ENCODE data around the gene HECA.
A peak's percentile ranks its signal among the peaks of the same experiment; 100 is the strongest.
"Not testable (repeated sequence)": the region's sequence is repeated elsewhere in the genome, so short reads cannot be mapped to it uniquely, and the experiment has no call there.

Gene HECA

GRCh38 chr6:139205843-139206242 lies 71.0 kb downstream of the HECA start:
- no peak overlapping the region for H3K4me2 ChIP-seq (ENCODE audit: insufficient read depth, low read length, poor library complexity, severe bottlenecking)
- no peaks in the 10 kb centered on the region for H3K79me1 ChIP-seq (ENCODE audit: low read depth, low read length)
- H4K8ac ChIP-seq (ENCODE audit: low read depth, low read length) = no peak overlapping the region
- no peak overlapping the region for H2AFZ ChIP-seq (ENCODE audit: low read length)
- H2BK12ac ChIP-seq (ENCODE audit: low read length) = no peak overlapping the region
- H2BK120ac ChIP-seq (ENCODE audit: low read depth, low read length) = no peak overlapping the region
- H3K18ac ChIP-seq (ENCODE audit: low read length) = no peak overlapping the region
- no peak overlapping the region for H2BK5ac ChIP-seq (ENCODE audit: low read length)
- H3K14ac ChIP-seq (ENCODE audit: low read length) = no peak overlapping the region
- H3K9ac ChIP-seq (ENCODE audit: low read depth, low read length, poor library complexity) = no peak overlapping the region
- WGBS, 2 donors (ENCODE audit: extremely low coverage in 2 of 2, insufficient read length in 2 of 2, insufficient replicate concordance in 1 of 2) = no CpG with 5 or more reads among the region's 3 CpGs
- H3K27me3 ChIP-seq (ENCODE audit: control insufficient read depth in 3 of 3, insufficient read depth in 3 of 3, low read depth in 1 of 3, low read length in 3 of 3) = no peaks in the 10 kb centered on the region
- H2AK5ac ChIP-seq (ENCODE audit: low read depth, low read length) = no peak overlapping the region
- H4K91ac ChIP-seq (ENCODE audit: low read depth, low read length, poor library complexity) = no peak overlapping the region
- no peak overlapping the region for H3K4ac ChIP-seq (ENCODE audit: low read length)
- H3K4me3 ChIP-seq (ENCODE audit: low read length in 2 of 2) = no peak overlapping the region
- H3K9me3 ChIP-seq (replicated peaks in 1 of 2; ENCODE audit: control insufficient read depth in 2 of 2, insufficient read depth in 1 of 2, low read depth in 1 of 2, low read length in 2 of 2) = peaks cover 3% of the 10 kb centered on the region in 2 donors
- no peak for DNase-seq (ENCODE audit: low spot score)
- no peak overlapping the region for H3K27ac ChIP-seq (replicated peaks; ENCODE audit: low read length)
- no peak overlapping the region for H3K23ac ChIP-seq (ENCODE audit: low read depth, low read length, poor library complexity)
- H2BK15ac ChIP-seq (ENCODE audit: low read length) = no peak overlapping the region
- peaks cover 0 to 2% of the 10 kb centered on the region in 2 donors for H3K36me3 ChIP-seq (replicated peaks in 1 of 2; ENCODE audit: control insufficient read depth in 2 of 2, insufficient read depth in 2 of 2, low read length in 2 of 2)
- H3K4me1 ChIP-seq (ENCODE audit: control insufficient read depth in 2 of 2, insufficient read depth in 1 of 2, low read depth in 1 of 2, low read length in 2 of 2) = no peaks in the 10 kb centered on the region

DNA sequence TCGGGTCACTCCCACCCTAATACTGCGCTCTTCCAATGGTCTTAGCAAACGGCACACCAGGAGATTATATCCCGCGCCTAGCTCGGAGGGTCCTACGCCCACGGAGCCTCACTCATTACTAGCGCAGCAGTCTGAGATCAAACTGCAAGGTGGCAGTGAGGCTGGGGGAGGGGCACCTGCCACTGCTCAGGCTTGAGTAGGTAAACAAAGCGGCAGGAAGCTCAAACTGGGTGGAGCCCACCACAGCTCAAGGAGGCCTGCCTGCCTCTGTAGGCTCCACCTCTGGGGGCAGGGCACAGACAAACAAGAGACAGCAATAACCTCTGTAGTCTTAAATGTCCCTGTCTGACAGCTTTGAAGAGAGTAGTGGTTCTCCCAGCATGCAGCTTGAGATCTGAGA lies 75.9 kb downstream of the HECA start:
- DNase-seq (ENCODE audit: low spot score); H3K27me3 ChIP-seq (ENCODE audit: control insufficient read depth in 3 of 3, insufficient read depth in 3 of 3, low read depth in 1 of 3, low read length in 3 of 3): not testable (repeated sequence)
- WGBS, 2 donors (ENCODE audit: extremely low coverage in 2 of 2, insufficient read length in 2 of 2, insufficient replicate concordance in 1 of 2) = no CpG with 5 or more reads among the region's 10 CpGs

DNA sequence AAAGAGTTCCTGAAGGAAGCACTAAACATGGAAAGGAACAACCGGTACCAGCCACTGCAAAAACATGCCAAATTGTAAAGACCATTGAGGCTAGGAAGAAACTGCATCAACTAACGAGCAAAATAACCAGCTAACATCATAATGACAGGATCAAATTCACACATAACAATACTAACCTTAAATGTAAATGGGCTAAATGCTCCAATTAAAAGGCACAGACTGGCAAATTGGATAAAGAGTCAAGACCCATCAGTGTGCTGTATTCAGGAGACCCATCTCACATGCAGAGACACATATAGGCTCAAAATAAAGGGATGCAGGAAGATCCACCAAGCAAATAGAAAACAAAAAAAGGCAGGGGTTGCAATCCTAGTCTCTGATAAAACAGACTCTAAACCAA lies 77.6 kb downstream of the HECA start:
- H3K4me2 ChIP-seq (ENCODE audit: insufficient read depth, low read length, poor library complexity, severe bottlenecking); H3K36me3 ChIP-seq (replicated peaks in 1 of 2; ENCODE audit: control insufficient read depth in 2 of 2, insufficient read depth in 2 of 2, low read length in 2 of 2); H3K23ac ChIP-seq (ENCODE audit: low read depth, low read length, poor library complexity); H3K9me3 ChIP-seq (replicated peaks in 1 of 2; ENCODE audit: control insufficient read depth in 2 of 2, insufficient read depth in 1 of 2, low read depth in 1 of 2, low read length in 2 of 2); H3K27me3 ChIP-seq (ENCODE audit: control insufficient read depth in 3 of 3, insufficient read depth in 3 of 3, low read depth in 1 of 3, low read length in 3 of 3); H3K79me1 ChIP-seq (ENCODE audit: low read depth, low read length); H2AK5ac ChIP-seq (ENCODE audit: low read depth, low read length); H3K14ac ChIP-seq (ENCODE audit: low read length); H3K4me3 ChIP-seq (ENCODE audit: low read length in 2 of 2); H2BK15ac ChIP-seq (ENCODE audit: low read length); H2BK120ac ChIP-seq (ENCODE audit: low read depth, low read length); H2BK5ac ChIP-seq (ENCODE audit: low read length); H3K4ac ChIP-seq (ENCODE audit: low read length); H2AFZ ChIP-seq (ENCODE audit: low read length); H3K4me1 ChIP-seq (ENCODE audit: control insufficient read depth in 2 of 2, insufficient read depth in 1 of 2, low read depth in 1 of 2, low read length in 2 of 2); H4K8ac ChIP-seq (ENCODE audit: low read depth, low read length); H2BK12ac ChIP-seq (ENCODE audit: low read length); H3K27ac ChIP-seq (replicated peaks; ENCODE audit: low read length); H3K18ac ChIP-seq (ENCODE audit: low read length); H3K9ac ChIP-seq (ENCODE audit: low read depth, low read length, poor library complexity); H4K91ac ChIP-seq (ENCODE audit: low read depth, low read length, poor library complexity); DNase-seq (ENCODE audit: low spot score): not testable (repeated sequence)
- no CpG with 5 or more reads among the region's 2 CpGs for WGBS, 2 donors (ENCODE audit: extremely low coverage in 2 of 2, insufficient read length in 2 of 2, insufficient replicate concordance in 1 of 2)

More for the DNA sequence above, 75.9 kb downstream of the HECA start:
- H2BK120ac ChIP-seq (ENCODE audit: low read depth, low read length); H2AFZ ChIP-seq (ENCODE audit: low read length); H2BK15ac ChIP-seq (ENCODE audit: low read length); H4K8ac ChIP-seq (ENCODE audit: low read depth, low read length); H2BK12ac ChIP-seq (ENCODE audit: low read length); H3K9me3 ChIP-seq (replicated peaks in 1 of 2; ENCODE audit: control insufficient read depth in 2 of 2, insufficient read depth in 1 of 2, low read depth in 1 of 2, low read length in 2 of 2); H3K4me2 ChIP-seq (ENCODE audit: insufficient read depth, low read length, poor library complexity, severe bottlenecking); H2AK5ac ChIP-seq (ENCODE audit: low read depth, low read length); H3K4ac ChIP-seq (ENCODE audit: low read length); H3K14ac ChIP-seq (ENCODE audit: low read length); H3K18ac ChIP-seq (ENCODE audit: low read length); H4K91ac ChIP-seq (ENCODE audit: low read depth, low read length, poor library complexity); H3K4me3 ChIP-seq (ENCODE audit: low read length in 2 of 2); H2BK5ac ChIP-seq (ENCODE audit: low read length); H3K27ac ChIP-seq (replicated peaks; ENCODE audit: low read length); H3K36me3 ChIP-seq (replicated peaks in 1 of 2; ENCODE audit: control insufficient read depth in 2 of 2, insufficient read depth in 2 of 2, low read length in 2 of 2); H3K23ac ChIP-seq (ENCODE audit: low read depth, low read length, poor library complexity); H3K4me1 ChIP-seq (ENCODE audit: control insufficient read depth in 2 of 2, insufficient read depth in 1 of 2, low read depth in 1 of 2, low read length in 2 of 2); H3K79me1 ChIP-seq (ENCODE audit: low read depth, low read length); H3K9ac ChIP-seq (ENCODE audit: low read depth, low read length, poor library complexity): not testable (repeated sequence)

DNA sequence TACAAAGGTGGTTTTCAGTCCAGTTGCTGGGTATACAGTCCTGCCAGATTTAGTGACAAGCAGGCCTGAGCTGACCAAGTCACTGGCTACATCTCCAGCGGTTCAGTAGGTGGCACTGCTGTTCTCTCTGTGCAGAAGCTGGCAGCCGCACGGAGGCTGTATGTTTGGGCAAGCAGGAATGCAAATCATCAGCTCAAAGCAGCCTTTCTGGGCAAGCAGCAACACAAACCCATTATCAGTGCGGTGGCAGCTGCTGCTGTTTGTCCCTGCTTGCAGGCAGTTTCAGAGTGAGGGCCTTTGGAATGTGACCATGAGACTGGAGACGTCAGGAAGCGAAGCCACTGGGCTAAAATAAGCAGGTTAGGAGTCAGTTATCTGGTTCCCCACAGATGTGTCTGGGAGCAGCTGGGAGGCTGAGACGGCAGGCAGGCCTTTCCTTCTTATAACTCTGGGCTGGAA lies 84.4 kb downstream of the HECA start:
- H2AFZ ChIP-seq (ENCODE audit: low read length) = peak overlapping the region; percentile 91
- H3K36me3 ChIP-seq (replicated peaks in 1 of 2; ENCODE audit: control insufficient read depth in 2 of 2, insufficient read depth in 2 of 2, low read length in 2 of 2) = no peaks in the 10 kb centered on the region
- H3K27me3 ChIP-seq (ENCODE audit: control insufficient read depth in 3 of 3, insufficient read depth in 3 of 3, low read depth in 1 of 3, low read length in 3 of 3) = no peaks in the 10 kb centered on the region
- no peak overlapping the region for H2BK5ac ChIP-seq (ENCODE audit: low read length)
- H4K8ac ChIP-seq (ENCODE audit: low read depth, low read length) = no peak overlapping the region
- H3K4ac ChIP-seq (ENCODE audit: low read length) = no peak overlapping the region
- no peak overlapping the region for H2AK5ac ChIP-seq (ENCODE audit: low read depth, low read length)
- H3K14ac ChIP-seq (ENCODE audit: low read length) = no peak overlapping the region
- H3K9ac ChIP-seq (ENCODE audit: low read depth, low read length, poor library complexity) = no peak overlapping the region
- no peak overlapping the region for H2BK15ac ChIP-seq (ENCODE audit: low read length)
- no peak overlapping the region for H3K23ac ChIP-seq (ENCODE audit: low read depth, low read length, poor library complexity)
- peak overlapping the region; percentile 21 for H3K27ac ChIP-seq (replicated peaks; ENCODE audit: low read length)
- no peaks in the 10 kb centered on the region for H3K79me1 ChIP-seq (ENCODE audit: low read depth, low read length)
- H3K4me1 ChIP-seq (ENCODE audit: control insufficient read depth in 2 of 2, insufficient read depth in 1 of 2, low read depth in 1 of 2, low read length in 2 of 2) = peaks cover 0 to 2% of the 10 kb centered on the region in 2 donors
- DNase-seq (ENCODE audit: low spot score) = peak; percentile 70
- H3K18ac ChIP-seq (ENCODE audit: low read length) = no peak overlapping the region
- peaks cover 2% of the 10 kb centered on the region in 2 donors for H3K9me3 ChIP-seq (replicated peaks in 1 of 2; ENCODE audit: control insufficient read depth in 2 of 2, insufficient read depth in 1 of 2, low read depth in 1 of 2, low read length in 2 of 2)
- no peak overlapping the region for H4K91ac ChIP-seq (ENCODE audit: low read depth, low read length, poor library complexity)
- no peak overlapping the region for H3K4me2 ChIP-seq (ENCODE audit: insufficient read depth, low read length, poor library complexity, severe bottlenecking)
- H2BK12ac ChIP-seq (ENCODE audit: low read length) = no peak overlapping the region
- WGBS, 2 donors (ENCODE audit: extremely low coverage in 2 of 2, insufficient read length in 2 of 2, insufficient replicate concordance in 1 of 2) = no CpG with 5 or more reads among the region's 7 CpGs
- no peak overlapping the region for H2BK120ac ChIP-seq (ENCODE audit: low read depth, low read length)
- peak overlapping the region in 1 of 2 donors; percentile 13 for H3K4me3 ChIP-seq (ENCODE audit: low read length in 2 of 2)

Measured in neuronal stem cell (in vitro differentiated cells).